A549 (cell line): Measurements from ENCODE around the gene SPTLC2.

Experiments
- EHMT2 ChIP-seq: fragments of 200-600 bp; sonication (generic); IDR thresholded peaks from 2 replicates; pipeline ENCODE4 v1.6.1; 2016; ENCODE audit warnings: antibody characterized with exemption, low read depth, mild to moderate bottlenecking, moderate library complexity
- HOXA7 ChIP-seq: fragments of 250-450 bp; sonication (Bioruptor Pico); IDR thresholded peaks from 2 replicates; pipeline ENCODE4 v1.5.0; 2020; ENCODE audit warnings: mild to moderate bottlenecking, moderate library complexity
- TF ChIP-seq, protein P1 (sequence below): fragments of >200 bp; sonication (Bioruptor Twin); formaldehyde crosslinking; IDR thresholded peaks from 3 replicates; pipeline ENCODE4 v1.5.1; 2016
- TF ChIP-seq, protein P2 (sequence below): fragments of 200-600 bp; sonication (generic); IDR thresholded peaks from 2 replicates; pipeline ENCODE4 v1.6.1; 2016; ENCODE audit warnings: antibody characterized with exemption, mild to moderate bottlenecking, moderate library complexity

- TF ChIP-seq EHMT2, result no peak
- no peak for TF ChIP-seq HOXA7 (CRISPR knock-in tag)
- TF ChIP-seq, protein P1, sequence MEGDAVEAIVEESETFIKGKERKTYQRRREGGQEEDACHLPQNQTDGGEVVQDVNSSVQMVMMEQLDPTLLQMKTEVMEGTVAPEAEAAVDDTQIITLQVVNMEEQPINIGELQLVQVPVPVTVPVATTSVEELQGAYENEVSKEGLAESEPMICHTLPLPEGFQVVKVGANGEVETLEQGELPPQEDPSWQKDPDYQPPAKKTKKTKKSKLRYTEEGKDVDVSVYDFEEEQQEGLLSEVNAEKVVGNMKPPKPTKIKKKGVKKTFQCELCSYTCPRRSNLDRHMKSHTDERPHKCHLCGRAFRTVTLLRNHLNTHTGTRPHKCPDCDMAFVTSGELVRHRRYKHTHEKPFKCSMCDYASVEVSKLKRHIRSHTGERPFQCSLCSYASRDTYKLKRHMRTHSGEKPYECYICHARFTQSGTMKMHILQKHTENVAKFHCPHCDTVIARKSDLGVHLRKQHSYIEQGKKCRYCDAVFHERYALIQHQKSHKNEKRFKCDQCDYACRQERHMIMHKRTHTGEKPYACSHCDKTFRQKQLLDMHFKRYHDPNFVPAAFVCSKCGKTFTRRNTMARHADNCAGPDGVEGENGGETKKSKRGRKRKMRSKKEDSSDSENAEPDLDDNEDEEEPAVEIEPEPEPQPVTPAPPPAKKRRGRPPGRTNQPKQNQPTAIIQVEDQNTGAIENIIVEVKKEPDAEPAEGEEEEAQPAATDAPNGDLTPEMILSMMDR, result no peak
- TF ChIP-seq, protein P2, sequence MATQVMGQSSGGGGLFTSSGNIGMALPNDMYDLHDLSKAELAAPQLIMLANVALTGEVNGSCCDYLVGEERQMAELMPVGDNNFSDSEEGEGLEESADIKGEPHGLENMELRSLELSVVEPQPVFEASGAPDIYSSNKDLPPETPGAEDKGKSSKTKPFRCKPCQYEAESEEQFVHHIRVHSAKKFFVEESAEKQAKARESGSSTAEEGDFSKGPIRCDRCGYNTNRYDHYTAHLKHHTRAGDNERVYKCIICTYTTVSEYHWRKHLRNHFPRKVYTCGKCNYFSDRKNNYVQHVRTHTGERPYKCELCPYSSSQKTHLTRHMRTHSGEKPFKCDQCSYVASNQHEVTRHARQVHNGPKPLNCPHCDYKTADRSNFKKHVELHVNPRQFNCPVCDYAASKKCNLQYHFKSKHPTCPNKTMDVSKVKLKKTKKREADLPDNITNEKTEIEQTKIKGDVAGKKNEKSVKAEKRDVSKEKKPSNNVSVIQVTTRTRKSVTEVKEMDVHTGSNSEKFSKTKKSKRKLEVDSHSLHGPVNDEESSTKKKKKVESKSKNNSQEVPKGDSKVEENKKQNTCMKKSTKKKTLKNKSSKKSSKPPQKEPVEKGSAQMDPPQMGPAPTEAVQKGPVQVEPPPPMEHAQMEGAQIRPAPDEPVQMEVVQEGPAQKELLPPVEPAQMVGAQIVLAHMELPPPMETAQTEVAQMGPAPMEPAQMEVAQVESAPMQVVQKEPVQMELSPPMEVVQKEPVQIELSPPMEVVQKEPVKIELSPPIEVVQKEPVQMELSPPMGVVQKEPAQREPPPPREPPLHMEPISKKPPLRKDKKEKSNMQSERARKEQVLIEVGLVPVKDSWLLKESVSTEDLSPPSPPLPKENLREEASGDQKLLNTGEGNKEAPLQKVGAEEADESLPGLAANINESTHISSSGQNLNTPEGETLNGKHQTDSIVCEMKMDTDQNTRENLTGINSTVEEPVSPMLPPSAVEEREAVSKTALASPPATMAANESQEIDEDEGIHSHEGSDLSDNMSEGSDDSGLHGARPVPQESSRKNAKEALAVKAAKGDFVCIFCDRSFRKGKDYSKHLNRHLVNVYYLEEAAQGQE, result no peak
Measured at GRCh38 chr14:77547512-77548180, 68.8 kb downstream of the SPTLC2 start.
